ENCODE measurements around the gene CCDC141. TPM values are rescaled to one million over a fixed set of nuclear protein-coding genes. Genes with fewer than 3 reads are reported as not detected.

Gene CCDC141
- total and polyA plus RNA-seq, 2 of the 13 experiments (the other 11 are each of a cell fraction or from before 2014, with no cell fraction given) = not detected

DNA sequence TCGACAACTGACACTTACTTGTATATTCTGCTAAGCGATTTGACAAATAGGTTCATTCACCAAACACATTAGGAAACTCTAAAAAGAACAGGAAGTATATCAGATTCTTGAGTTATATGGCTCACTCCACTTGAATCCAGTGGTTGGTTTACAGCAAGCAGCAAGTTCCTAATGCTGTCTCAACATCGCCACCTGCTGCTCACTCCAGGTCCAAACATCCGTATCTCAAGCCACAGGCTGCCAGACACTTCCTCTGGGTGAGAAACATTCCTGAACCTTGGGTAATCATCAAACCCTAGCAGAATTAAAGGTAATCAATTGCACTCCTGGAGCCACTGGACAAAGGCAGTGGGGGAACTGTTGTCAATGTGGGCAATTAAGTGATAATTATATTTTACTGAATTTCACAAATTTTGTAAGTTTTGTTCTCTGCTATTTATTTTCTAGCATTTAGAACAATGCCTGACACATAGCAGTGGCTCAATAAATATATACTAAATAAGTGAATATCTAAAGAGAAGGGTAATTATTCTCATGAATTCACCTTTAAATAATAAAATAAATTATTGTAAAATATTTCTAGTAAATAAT, 135.6 kb downstream of the CCDC141 start (continued):
- TF ChIP-seq MYNN (CRISPR knock-in tag; IDR thresholded peaks at IDR 0.05; ENCODE audit: low read depth) = no peak
- TF ChIP-seq ZSCAN20 (CRISPR knock-in tag; IDR thresholded peaks at IDR 0.05; ENCODE audit: borderline replicate concordance) = no peak
- no peak for TF ChIP-seq KMT2B (CRISPR knock-in tag; IDR thresholded peaks at IDR 0.05)
- TF ChIP-seq, protein P1, sequence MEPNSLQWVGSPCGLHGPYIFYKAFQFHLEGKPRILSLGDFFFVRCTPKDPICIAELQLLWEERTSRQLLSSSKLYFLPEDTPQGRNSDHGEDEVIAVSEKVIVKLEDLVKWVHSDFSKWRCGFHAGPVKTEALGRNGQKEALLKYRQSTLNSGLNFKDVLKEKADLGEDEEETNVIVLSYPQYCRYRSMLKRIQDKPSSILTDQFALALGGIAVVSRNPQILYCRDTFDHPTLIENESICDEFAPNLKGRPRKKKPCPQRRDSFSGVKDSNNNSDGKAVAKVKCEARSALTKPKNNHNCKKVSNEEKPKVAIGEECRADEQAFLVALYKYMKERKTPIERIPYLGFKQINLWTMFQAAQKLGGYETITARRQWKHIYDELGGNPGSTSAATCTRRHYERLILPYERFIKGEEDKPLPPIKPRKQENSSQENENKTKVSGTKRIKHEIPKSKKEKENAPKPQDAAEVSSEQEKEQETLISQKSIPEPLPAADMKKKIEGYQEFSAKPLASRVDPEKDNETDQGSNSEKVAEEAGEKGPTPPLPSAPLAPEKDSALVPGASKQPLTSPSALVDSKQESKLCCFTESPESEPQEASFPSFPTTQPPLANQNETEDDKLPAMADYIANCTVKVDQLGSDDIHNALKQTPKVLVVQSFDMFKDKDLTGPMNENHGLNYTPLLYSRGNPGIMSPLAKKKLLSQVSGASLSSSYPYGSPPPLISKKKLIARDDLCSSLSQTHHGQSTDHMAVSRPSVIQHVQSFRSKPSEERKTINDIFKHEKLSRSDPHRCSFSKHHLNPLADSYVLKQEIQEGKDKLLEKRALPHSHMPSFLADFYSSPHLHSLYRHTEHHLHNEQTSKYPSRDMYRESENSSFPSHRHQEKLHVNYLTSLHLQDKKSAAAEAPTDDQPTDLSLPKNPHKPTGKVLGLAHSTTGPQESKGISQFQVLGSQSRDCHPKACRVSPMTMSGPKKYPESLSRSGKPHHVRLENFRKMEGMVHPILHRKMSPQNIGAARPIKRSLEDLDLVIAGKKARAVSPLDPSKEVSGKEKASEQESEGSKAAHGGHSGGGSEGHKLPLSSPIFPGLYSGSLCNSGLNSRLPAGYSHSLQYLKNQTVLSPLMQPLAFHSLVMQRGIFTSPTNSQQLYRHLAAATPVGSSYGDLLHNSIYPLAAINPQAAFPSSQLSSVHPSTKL (CRISPR knock-in tag; IDR thresholded peaks at IDR 0.05) = peak; percentile 33; the same call in 1 of the 2 replicates
- TF ChIP-seq GPN1 (CRISPR knock-in tag; IDR thresholded peaks at IDR 0.05; ENCODE audit: borderline replicate concordance) = no peak
- TF ChIP-seq, protein P2, sequence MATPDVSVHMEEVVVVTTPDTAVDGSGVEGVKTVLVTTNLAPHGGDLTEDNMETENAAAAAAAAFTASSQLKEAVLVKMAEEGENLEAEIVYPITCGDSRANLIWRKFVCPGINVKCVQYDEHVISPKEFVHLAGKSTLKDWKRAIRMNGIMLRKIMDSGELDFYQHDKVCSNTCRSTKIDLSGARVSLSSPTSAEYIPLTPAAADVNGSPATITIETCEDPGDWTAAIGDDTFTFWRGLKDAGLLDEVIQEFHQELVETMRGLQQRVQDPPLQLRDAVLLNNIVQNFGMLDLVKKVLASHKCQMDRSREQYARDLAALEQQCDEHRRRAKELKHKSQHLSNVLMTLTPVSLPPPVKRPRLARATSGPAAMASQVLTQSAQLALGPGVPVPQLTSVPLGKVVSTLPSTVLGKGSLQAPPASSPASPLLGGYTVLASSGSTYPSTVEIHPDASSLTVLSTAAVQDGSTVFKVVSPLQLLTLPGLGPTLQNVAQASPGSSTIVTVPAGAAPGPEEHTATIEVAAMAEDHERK (CRISPR knock-in tag; IDR thresholded peaks at IDR 0.05; ENCODE audit: low read depth) = no peak
- TF ChIP-seq MIXL1 (CRISPR knock-in tag; IDR thresholded peaks at IDR 0.05) = 0 out of 2 replicates have a peak, but pooled peaks have one; percentile 18
- no peak for TF ChIP-seq CAMTA2 (CRISPR knock-in tag; IDR thresholded peaks at IDR 0.05; ENCODE audit: borderline replicate concordance)
- TF ChIP-seq, protein P3, sequence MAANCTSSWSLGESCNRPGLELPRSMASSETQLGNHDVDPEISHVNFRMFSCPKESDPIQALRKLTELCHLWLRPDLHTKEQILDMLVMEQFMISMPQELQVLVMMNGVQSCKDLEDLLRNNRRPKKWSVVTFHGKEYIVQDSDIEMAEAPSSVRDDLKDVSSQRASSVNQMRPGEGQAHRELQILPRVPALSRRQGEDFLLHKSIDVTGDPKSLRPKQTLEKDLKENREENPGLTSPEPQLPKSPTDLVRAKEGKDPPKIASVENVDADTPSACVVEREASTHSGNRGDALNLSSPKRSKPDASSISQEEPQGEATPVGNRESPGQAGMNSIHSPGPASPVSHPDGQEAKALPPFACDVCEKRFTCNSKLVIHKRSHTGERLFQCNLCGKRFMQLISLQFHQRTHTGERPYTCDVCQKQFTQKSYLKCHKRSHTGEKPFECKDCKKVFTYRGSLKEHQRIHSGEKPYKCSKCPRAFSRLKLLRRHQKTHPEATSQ (CRISPR knock-in tag; IDR thresholded peaks at IDR 0.05; ENCODE audit: borderline replicate concordance) = no peak
- TF ChIP-seq ZNF75D (CRISPR knock-in tag; IDR thresholded peaks at IDR 0.05; ENCODE audit: borderline replicate concordance) = no peak
- peak; percentile 61 for TF ChIP-seq RAD21 (CRISPR knock-in tag; IDR thresholded peaks at IDR 0.05)
- no peak for TF ChIP-seq SALL1 (CRISPR knock-in tag; IDR thresholded peaks at IDR 0.05)
- TF ChIP-seq DMAP1 (CRISPR knock-in tag; IDR thresholded peaks at IDR 0.05) = no peak
- TF ChIP-seq ZSCAN25 (CRISPR knock-in tag; IDR thresholded peaks at IDR 0.05) = no peak
- TF ChIP-seq ZNF674 (CRISPR knock-in tag; IDR thresholded peaks at IDR 0.05; ENCODE audit: low read depth) = no peak
- TF ChIP-seq, protein P4, sequence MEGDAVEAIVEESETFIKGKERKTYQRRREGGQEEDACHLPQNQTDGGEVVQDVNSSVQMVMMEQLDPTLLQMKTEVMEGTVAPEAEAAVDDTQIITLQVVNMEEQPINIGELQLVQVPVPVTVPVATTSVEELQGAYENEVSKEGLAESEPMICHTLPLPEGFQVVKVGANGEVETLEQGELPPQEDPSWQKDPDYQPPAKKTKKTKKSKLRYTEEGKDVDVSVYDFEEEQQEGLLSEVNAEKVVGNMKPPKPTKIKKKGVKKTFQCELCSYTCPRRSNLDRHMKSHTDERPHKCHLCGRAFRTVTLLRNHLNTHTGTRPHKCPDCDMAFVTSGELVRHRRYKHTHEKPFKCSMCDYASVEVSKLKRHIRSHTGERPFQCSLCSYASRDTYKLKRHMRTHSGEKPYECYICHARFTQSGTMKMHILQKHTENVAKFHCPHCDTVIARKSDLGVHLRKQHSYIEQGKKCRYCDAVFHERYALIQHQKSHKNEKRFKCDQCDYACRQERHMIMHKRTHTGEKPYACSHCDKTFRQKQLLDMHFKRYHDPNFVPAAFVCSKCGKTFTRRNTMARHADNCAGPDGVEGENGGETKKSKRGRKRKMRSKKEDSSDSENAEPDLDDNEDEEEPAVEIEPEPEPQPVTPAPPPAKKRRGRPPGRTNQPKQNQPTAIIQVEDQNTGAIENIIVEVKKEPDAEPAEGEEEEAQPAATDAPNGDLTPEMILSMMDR (CRISPR knock-in tag; IDR thresholded peaks at IDR 0.05) = peak; percentile 93
- TF ChIP-seq, protein P5, sequence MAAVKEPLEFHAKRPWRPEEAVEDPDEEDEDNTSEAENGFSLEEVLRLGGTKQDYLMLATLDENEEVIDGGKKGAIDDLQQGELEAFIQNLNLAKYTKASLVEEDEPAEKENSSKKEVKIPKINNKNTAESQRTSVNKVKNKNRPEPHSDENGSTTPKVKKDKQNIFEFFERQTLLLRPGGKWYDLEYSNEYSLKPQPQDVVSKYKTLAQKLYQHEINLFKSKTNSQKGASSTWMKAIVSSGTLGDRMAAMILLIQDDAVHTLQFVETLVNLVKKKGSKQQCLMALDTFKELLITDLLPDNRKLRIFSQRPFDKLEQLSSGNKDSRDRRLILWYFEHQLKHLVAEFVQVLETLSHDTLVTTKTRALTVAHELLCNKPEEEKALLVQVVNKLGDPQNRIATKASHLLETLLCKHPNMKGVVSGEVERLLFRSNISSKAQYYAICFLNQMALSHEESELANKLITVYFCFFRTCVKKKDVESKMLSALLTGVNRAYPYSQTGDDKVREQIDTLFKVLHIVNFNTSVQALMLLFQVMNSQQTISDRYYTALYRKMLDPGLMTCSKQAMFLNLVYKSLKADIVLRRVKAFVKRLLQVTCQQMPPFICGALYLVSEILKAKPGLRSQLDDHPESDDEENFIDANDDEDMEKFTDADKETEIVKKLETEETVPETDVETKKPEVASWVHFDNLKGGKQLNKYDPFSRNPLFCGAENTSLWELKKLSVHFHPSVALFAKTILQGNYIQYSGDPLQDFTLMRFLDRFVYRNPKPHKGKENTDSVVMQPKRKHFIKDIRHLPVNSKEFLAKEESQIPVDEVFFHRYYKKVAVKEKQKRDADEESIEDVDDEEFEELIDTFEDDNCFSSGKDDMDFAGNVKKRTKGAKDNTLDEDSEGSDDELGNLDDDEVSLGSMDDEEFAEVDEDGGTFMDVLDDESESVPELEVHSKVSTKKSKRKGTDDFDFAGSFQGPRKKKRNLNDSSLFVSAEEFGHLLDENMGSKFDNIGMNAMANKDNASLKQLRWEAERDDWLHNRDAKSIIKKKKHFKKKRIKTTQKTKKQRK (IDR thresholded peaks at IDR 0.05; ENCODE audit: low read length) = no peak
- TF ChIP-seq JDP2 (CRISPR knock-in tag; IDR thresholded peaks at IDR 0.05; ENCODE audit: borderline replicate concordance) = no peak
